Epithelial cell of esophagus (primary cell): ENCODE results near the gene JAKMIP3.
A peak's percentile ranks its signal among the peaks of the same experiment; 100 is the strongest.

Experiments
- DNase-seq: peaks from one replicate; pipeline ENCODE4 v3.0.0; 2010; ENCODE audit warnings: low read depth
- H3K4me3 ChIP-seq: 2 replicates; pipeline ENCODE4 v1.5.1; 2011; ENCODE audit warnings: mild to moderate bottlenecking, low read length, control low read depth
- TF ChIP-seq, protein P1 (sequence below): IDR thresholded peaks from 2 replicates; pipeline ENCODE4 v1.5.1; 2011; ENCODE audit warnings: low read depth, mild to moderate bottlenecking, low read length, control low read depth, inconsistent platforms; ENCODE audit not compliant: insufficient read depth; ENCODE audit errors: missing control alignments

Gene JAKMIP3

DNA sequence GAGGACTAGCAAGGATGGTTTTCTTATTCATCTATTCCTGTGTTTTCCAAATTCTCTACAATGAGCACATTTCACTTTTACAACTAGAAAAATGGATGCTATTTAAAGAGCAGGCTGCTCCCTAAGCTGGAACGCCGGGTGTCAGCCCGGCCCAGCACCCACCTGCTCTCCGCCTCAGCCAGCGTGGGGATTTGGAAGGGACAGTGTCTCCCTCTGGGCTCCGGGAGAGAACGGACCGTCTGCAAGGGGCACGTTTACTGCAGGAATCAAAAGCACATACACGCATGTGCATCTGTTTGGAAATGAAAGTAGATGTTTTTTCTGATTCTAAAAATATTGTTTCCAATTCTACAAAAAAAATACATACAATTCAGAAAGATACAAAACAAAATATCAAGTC, 2.3 kb upstream of the JAKMIP3 start:
- DNase-seq: no peak
- TF ChIP-seq, protein P1, sequence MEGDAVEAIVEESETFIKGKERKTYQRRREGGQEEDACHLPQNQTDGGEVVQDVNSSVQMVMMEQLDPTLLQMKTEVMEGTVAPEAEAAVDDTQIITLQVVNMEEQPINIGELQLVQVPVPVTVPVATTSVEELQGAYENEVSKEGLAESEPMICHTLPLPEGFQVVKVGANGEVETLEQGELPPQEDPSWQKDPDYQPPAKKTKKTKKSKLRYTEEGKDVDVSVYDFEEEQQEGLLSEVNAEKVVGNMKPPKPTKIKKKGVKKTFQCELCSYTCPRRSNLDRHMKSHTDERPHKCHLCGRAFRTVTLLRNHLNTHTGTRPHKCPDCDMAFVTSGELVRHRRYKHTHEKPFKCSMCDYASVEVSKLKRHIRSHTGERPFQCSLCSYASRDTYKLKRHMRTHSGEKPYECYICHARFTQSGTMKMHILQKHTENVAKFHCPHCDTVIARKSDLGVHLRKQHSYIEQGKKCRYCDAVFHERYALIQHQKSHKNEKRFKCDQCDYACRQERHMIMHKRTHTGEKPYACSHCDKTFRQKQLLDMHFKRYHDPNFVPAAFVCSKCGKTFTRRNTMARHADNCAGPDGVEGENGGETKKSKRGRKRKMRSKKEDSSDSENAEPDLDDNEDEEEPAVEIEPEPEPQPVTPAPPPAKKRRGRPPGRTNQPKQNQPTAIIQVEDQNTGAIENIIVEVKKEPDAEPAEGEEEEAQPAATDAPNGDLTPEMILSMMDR: no peak
- no peak overlapping the region for H3K4me3 ChIP-seq

DNA sequence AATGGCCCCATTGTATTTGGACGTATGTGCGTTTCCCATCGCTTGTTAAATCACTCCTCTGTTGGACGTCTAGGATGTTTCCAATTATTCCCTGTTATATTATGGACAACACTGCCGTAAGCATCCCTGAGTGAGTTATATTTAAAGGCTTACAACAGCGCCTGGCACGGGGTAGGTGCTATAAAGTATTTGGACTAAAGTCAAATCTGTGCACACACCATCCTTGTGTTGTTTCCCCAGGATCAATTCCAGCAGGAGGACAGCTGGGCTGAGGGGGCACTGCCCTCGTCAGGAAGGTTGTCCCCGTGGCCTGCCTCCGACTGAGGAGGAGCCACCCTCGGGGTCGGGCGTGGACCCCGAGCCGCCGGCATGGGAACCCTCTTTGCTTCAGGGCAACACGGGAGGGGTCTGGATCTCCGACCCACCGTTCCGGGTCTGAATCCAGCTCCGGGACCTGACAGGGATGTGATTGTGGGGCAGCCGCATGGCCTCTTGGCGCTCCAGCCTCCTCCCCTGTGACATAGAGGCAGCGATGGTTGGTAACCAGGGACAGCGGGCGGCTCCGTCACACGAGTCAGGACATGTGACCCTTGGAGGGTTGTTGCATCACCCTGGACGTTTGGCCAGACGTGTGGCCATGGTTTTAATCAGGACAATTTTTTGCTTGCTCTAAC, 1.5 kb upstream of the JAKMIP3 start:
- no peak for DNase-seq
- no peak overlapping the region for H3K4me3 ChIP-seq
- TF ChIP-seq, protein P1: no peak

DNA sequence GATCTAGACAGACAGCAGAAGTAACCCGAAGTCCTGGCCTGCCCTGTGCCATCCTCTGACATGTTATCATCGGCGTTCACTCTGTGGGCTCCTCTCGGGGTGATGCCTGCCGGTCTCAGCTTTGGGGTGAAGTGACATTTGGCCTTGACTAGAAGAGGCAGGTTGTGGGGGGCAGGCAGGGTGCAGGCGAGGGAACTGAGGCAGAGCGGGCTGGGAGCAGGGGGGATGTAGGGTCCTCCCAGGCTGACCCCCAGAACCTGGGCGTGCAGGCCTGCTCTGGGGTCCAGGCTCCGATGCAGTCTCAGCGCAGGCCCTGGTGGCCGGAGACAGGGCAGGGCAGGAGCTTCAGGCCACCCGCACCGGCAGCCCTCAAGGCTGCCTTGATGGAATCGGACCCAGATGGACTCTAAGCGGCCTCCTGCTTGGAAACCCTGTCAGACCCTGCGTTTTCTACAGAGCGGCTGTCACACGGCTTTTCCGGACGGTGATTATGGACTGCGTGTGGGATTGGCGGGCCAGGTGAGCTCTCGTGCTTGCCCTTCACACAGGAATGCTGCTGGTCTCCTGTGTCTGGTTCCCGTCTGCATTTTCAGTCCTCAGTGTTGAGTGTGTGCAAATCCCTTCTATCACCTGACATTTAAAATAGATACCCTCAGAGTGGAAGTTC, 842 bp upstream of the JAKMIP3 start:
- no peak for DNase-seq
- H3K4me3 ChIP-seq: no peak overlapping the region
- TF ChIP-seq, protein P1: no peak

DNA sequence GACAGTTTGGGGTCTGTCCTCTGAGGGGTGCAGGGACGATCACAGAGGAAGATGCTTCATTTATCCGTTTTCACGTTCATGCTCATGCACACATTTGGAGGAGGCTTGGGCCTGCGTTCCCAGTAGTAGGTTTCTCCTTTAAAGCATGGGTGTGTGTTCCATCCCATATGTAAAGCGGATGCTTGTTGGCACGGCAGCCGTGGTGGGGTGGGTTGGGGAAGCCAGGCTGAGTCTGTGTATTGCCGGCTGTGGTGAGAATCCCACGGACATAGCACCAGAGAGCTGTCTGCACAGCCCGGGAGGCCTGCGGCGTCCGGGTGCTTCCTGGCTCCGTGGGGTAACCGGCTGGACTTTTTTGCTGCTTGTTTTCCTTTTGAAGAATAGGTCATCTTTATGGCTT, 440 bp downstream of the JAKMIP3 start:
- TF ChIP-seq, protein P1: no peak
- DNase-seq: no peak
- H3K4me3 ChIP-seq: peak overlapping the region; percentile 34

DNA sequence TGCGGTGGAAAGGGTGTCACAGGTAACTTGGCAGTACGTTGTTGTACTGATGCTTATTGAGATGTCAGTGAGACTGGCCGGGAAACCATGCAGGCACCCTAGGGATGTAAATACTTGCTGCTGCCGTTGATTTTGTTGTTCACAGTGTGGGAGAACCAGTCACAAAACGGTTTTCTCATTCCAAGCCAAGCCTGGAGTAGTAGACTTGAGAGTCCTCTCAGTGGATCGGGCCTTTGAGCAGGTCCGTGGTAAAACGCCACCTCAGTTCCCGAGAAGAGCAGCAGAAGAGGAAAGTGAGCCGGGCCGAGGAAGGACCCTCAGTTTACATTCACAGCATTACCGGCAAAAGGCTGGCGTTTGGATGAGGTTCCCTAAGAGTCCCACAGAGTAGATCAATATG, 1.1 kb downstream of the JAKMIP3 start:
- TF ChIP-seq, protein P1: no peak
- no peak for DNase-seq
- H3K4me3 ChIP-seq: no peak overlapping the region

DNA sequence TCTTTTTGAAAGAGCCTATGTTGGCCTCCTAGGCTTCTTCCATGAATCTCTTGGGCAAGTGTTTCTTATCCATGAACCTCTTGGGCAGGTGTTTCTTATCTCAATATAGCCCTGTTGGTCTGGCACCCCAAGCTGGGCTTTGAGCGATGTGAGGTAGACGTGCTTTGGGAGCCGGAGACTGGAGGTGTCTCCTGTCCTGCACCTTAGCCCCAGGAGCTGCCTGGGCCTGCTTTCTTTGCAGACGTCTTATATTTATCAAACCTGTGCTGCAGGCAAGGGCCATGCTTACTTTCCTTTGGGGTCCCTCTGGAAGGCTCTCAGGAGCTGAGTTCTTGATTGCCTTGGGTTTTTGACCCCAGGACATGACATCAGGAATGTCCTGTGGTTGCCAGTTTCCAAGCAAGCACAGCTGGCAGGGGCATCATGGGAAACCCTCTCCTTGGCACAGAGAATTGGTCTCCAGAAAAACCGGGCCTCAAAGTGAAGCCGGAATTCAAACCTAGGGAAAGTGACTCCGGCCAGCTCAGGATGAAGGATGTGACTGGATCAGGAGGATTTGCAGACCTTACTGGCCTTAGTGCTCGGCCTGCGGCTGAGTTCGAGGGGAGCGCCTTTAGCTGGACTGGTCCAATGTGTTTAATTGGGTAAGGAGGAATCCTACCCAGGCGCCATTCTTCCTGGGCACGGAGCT, 2.8 kb downstream of the JAKMIP3 start:
- DNase-seq: no peak
- no peak overlapping the region for H3K4me3 ChIP-seq
- TF ChIP-seq, protein P1: no peak
